NCI-H2029 (cell line): ENCODE results near the gene PRR15.
"Not testable (repeated sequence)": the region's sequence is repeated elsewhere in the genome, so short reads cannot be mapped to it uniquely, and the experiment has no call there.

Source experiments
- DNase-seq: peaks from one replicate; lab custom pipeline; 2025; lab: John Stamatoyannopoulos, UW

Gene PRR15

GRCh38 chr7:29563590-29564495 lies at the start of gene PRR15:
Gene PRR15, plus strand, starts transcription at chr7:29563835. Its CDS starts 2,495 bp downstream, at chr7:29566330.
- DNase-seq = peak; percentile 53

- no peak for DNase-seq
Measured at GRCh38 chr7:29516491-29516890, 47.1 kb upstream of the PRR15 start.

GRCh38 chr7:29518616-29519015 lies 45.0 kb upstream of the PRR15 start:
- DNase-seq = no peak

GRCh38 chr7:29523728-29524127 lies 39.9 kb upstream of the PRR15 start:
- DNase-seq = no peak

- DNase-seq = no peak
Measured at GRCh38 chr7:29527505-29528108, 36.0 kb upstream of the PRR15 start.

- DNase-seq = not testable (repeated sequence)
Measured at GRCh38 chr7:29528526-29528925, 35.1 kb upstream of the PRR15 start.

GRCh38 chr7:29538389-29538788 lies 25.2 kb upstream of the PRR15 start:
- no peak for DNase-seq

- DNase-seq = no peak
Measured at GRCh38 chr7:29539471-29539870, 24.2 kb upstream of the PRR15 start.

- DNase-seq = no peak
Measured at GRCh38 chr7:29547421-29547820, 16.2 kb upstream of the PRR15 start.

- no peak for DNase-seq
Measured at GRCh38 chr7:29548823-29549222, 14.8 kb upstream of the PRR15 start.

GRCh38 chr7:29552392-29552791 lies 11.2 kb upstream of the PRR15 start:
- DNase-seq = no peak

- no peak for DNase-seq
Measured at GRCh38 chr7:29555061-29555460, 8.6 kb upstream of the PRR15 start.

- no peak for DNase-seq
Measured at GRCh38 chr7:29556405-29557195, 7.0 kb upstream of the PRR15 start.

GRCh38 chr7:29557954-29558353 lies 5.7 kb upstream of the PRR15 start:
- no peak for DNase-seq

- no peak for DNase-seq
Measured at GRCh38 chr7:29561271-29561670, 2.4 kb upstream of the PRR15 start.

GRCh38 chr7:29562307-29562706 lies 1.3 kb upstream of the PRR15 start:
- DNase-seq = no peak

- DNase-seq = no peak
Measured at GRCh38 chr7:29564496-29565223, 1.0 kb downstream of the PRR15 start.

- no peak for DNase-seq
Measured at GRCh38 chr7:29565224-29565630, 1.6 kb downstream of the PRR15 start.

GRCh38 chr7:29565634-29565981 lies 2.0 kb downstream of the PRR15 start:
- no peak for DNase-seq

- DNase-seq = no peak
Measured at GRCh38 chr7:29565982-29566746, 2.5 kb downstream of the PRR15 start.

GRCh38 chr7:29567174-29567573 lies 3.5 kb downstream of the PRR15 start:
- DNase-seq = no peak
